Left lung (tissue), 10 donors: ENCODE data around the gene RSAD2. TPM values are rescaled to one million over a fixed set of nuclear protein-coding genes. Genes with fewer than 3 reads are reported as not detected.

Experiments
- ATAC-seq: fragments of 200-7000 bp; cut with Tn5 transposase; one replicate; pipeline ENCODE4 v1.9.1; 2020; ENCODE audit warnings: moderate library complexity
- DNase-seq, 4 donors: peaks; one replicate each; pipeline ENCODE4 v3.0.0-alpha.2; 2013 to 2020
- H3K27ac ChIP-seq, 2 donors: fragments of 200-600 bp; sonication (generic) in 1 of 2; one replicate each; pipeline versions ENCODE4 v1.5.0 to v1.8.0; 2020 to 2021
- H3K27me3 ChIP-seq, 2 donors: fragments of 200-600 bp; sonication (generic) in 1 of 2; one replicate each; pipeline versions ENCODE4 v1.5.0 to v1.8.0; 2020 to 2021
- H3K36me3 ChIP-seq, 2 donors: fragments of 200-600 bp; sonication (generic) in 1 of 2; one replicate each; pipeline versions ENCODE4 v1.5.0 to v1.8.0; 2020 to 2021
- H3K4me1 ChIP-seq, 2 donors: fragments of 200-600 bp; one replicate each; pipeline ENCODE4 v1.8.0; 2021
- H3K4me3 ChIP-seq, 2 donors: fragments of 200-600 bp; sonication (generic) in 1 of 2; one replicate each; pipeline versions ENCODE4 v1.5.0 to v1.8.0; 2020 to 2021; ENCODE audit warnings: mild to moderate bottlenecking in 1 of 2
- H3K9me3 ChIP-seq, 2 donors: fragments of 200-600 bp; sonication (generic) in 1 of 2; one replicate each; pipeline versions ENCODE4 v1.5.0 to v1.8.0; 2020 to 2021
- CTCF ChIP-seq, 2 donors: fragments of 200-600 bp; sonication (generic) in 1 of 2; IDR thresholded peaks; one replicate each; pipeline versions ENCODE4 v1.5.0 to v1.8.0; 2021; ENCODE audit warnings: antibody characterized with exemption in 2 of 2
- intact Hi-C, 2 donors: fragments of 100-400 bp; cut with DNase I; formaldehyde crosslinking; loops; one replicate each; pipeline versions ENCODE4 v1.11.2 to v1.14.2; 2022
- polyA plus RNA-seq, 6 donors: library from polyadenylated mRNA; unstranded; fragments of 120-200 nt; gene quantifications; one replicate each; pipeline ENCODE4 v1.2.1, GENCODE V29; 2013; ENCODE audit not compliant: insufficient read length in 6 of 6
- total RNA-seq, 2 donors: library from RNA; stranded (reverse); fragmentation: NEBNext Ultra II Directional; extraction: Animal tissue kit (Norgen Biotek cat#: 25700); gene quantifications; one replicate each; pipeline ENCODE4 v1.2.1, GENCODE V29; 2021
- donor health status: DM: no; HTN: yes; CAD: no.
- donor health status: DM: no; HTN: no; CAD: no.

RSAD2 gene
- total and polyA plus RNA-seq, 8 donors = 3.5 to 23.1 (median 4.8) TPM

GRCh38 chr2:6833300-6833604, 44.3 kb upstream of the RSAD2 start:
- intact Hi-C loops = no loop called here
- peak overlapping the region in 1 of 2 donors; percentile 59 for H3K27ac ChIP-seq
- H3K9me3 ChIP-seq = peaks cover 0 to 37% of the 10 kb centered on the region in 2 donors
- DNase-seq = no peak
- H3K36me3 ChIP-seq = no peaks in the 10 kb centered on the region
- no peak overlapping the region for H3K4me3 ChIP-seq
- H3K4me1 ChIP-seq = no peaks in the 10 kb centered on the region
- TF ChIP-seq CTCF (IDR thresholded peaks at IDR 0.05) = no peak
- no peaks in the 10 kb centered on the region for H3K27me3 ChIP-seq
- no peak for ATAC-seq

DNA sequence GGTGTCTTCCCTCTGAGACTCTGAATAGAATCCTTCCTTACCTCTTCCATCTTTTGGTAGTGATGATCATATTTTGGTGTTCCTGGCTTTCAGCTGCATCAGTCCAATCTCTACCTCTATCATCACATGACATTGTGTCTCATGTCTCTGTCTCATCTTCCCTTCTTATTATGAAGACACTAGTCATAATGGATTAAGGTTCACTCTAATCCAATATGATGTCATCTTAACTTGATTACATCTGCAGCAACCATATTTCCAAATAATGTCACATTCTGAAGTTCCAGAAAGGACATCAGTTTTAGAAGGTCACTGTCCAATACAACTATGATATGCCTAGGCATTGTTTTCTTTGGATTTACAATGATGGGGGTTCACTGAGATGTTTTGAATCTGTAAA, 43.4 kb upstream of the RSAD2 start:
- Histone ChIP-seq H3K36me3 (no peaks in the 10 kb centered on the region), H3K4me1 (no peaks in the 10 kb centered on the region), H3K9me3 (peaks cover 0 to 46% of the 10 kb centered on the region in 2 donors), H3K27ac (no peak overlapping the region), H3K4me3 (no peak overlapping the region), H3K27me3 (no peaks in the 10 kb centered on the region)
- no peak for DNase-seq
- TF ChIP-seq CTCF (IDR thresholded peaks at IDR 0.05) = no peak
- intact Hi-C loops = no loop called here
- no peak for ATAC-seq

- no peaks in the 10 kb centered on the region for H3K27me3 ChIP-seq
- no peak for TF ChIP-seq CTCF (IDR thresholded peaks at IDR 0.05)
- no peak overlapping the region for H3K27ac ChIP-seq
- no peak for ATAC-seq
- H3K9me3 ChIP-seq = peaks cover 0 to 57% of the 10 kb centered on the region in 2 donors
- no peaks in the 10 kb centered on the region for H3K4me1 ChIP-seq
- no peak for DNase-seq
- peaks cover 0 to 12% of the 10 kb centered on the region in 2 donors for H3K36me3 ChIP-seq
- H3K4me3 ChIP-seq = no peak overlapping the region
- intact Hi-C loops = no loop called here
Measured at GRCh38 chr2:6835467-6835866, 42.1 kb upstream of the RSAD2 start.

- Histone ChIP-seq H3K27me3 (no peaks in the 10 kb centered on the region), H3K4me3 (no peak overlapping the region), H3K36me3 (peaks cover 0 to 12% of the 10 kb centered on the region in 2 donors), H3K27ac (no peak overlapping the region), H3K9me3 (peaks cover 0 to 72% of the 10 kb centered on the region in 2 donors), H3K4me1 (no peaks in the 10 kb centered on the region)
- DNase-seq (no peak), ATAC-seq (no peak)
- no peak for TF ChIP-seq CTCF (IDR thresholded peaks at IDR 0.05)
- intact Hi-C loops = no loop called here
Measured at GRCh38 chr2:6838673-6839319, 38.8 kb upstream of the RSAD2 start.

DNA sequence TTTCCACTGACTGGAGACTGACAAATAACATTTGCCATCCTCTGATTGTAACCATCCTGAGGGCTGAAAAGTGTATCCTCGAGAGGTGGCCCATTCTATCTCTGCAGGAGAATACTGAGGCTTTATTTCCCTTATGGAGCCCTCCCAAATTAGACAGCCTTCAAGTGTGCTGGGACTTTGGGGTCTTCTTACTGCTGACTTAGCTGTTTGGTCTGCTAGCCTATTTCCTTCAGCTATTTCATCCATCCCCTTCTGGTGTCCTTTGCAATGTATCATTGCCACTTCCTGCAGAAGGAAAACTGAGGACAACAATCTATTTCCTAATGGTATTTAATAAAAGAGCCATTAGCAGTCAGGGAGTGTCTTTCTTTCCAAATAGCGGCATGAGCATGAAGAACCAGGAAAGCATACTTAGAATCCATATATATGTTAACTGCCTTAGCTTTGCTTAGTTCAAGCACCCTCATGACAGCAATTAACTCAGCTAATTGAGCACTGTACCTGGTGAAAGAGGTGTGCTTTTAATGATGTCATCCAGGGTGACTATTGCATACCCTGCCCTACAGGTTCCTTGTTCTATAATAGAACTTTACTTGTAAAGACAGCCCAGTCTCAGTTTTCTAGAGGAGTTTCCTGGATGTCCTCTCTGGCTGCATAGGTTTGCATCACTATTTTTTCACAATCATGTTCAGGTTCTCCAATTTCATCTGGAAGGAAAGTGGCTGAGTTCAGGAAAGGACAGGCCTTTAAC, 35.9 kb upstream of the RSAD2 start:
- Histone ChIP-seq H3K27me3 (no peaks in the 10 kb centered on the region), H3K4me1 (no peaks in the 10 kb centered on the region), H3K36me3 (peaks cover 0 to 21% of the 10 kb centered on the region in 2 donors), H3K27ac (no peak overlapping the region), H3K9me3 (peaks cover 10 to 87% of the 10 kb centered on the region in 2 donors), H3K4me3 (no peak overlapping the region)
- DNase-seq (no peak), ATAC-seq (no peak)
- TF ChIP-seq CTCF (IDR thresholded peaks at IDR 0.05) = no peak
- intact Hi-C loops = no loop called here
